GM18498 (cell line): Measurements from ENCODE around the gene ZMYND15.

Experiments
- ATAC-seq: cut with Tn5 transposase; IDR thresholded peaks from one replicate; pipeline ENCODE4 v1.9.1; 2021; ENCODE audit warnings: mild to moderate bottlenecking, moderate library complexity; ENCODE audit not compliant: unreplicated experiment

Gene ZMYND15

DNA sequence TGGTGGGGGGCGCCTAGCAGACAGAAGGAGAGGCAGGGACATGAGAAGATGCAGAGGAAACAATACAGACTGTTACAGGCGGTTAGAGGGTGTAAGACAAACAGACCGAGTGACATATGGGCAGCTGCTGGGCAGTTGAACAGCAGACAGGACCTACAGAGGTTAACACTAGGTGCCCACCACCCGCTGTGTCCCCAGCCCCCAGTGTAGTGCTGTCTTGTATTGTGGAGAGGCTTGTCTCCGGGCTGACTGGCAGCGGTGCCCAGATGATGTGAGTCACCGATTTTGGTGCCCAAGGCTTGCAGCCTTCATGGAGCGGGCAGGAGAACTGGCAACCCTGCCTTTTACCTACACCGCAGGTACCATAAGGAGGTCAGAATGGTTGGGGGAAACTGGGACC is 2.5 kb downstream of the ZMYND15 start:
- no peak for ATAC-seq

GRCh38 chr17:4742629-4743028 is 3.0 kb downstream of the ZMYND15 start:
- no peak for ATAC-seq

GRCh38 chr17:4743216-4743615 is 3.6 kb downstream of the ZMYND15 start:
- no peak for ATAC-seq

- no peak for ATAC-seq
These were observed 4.3 kb downstream of the ZMYND15 start for GRCh38 chr17:4743898-4744297.

GRCh38 chr17:4744999-4745969 is 5.7 kb downstream of the ZMYND15 start:
- no peak for ATAC-seq

DNA sequence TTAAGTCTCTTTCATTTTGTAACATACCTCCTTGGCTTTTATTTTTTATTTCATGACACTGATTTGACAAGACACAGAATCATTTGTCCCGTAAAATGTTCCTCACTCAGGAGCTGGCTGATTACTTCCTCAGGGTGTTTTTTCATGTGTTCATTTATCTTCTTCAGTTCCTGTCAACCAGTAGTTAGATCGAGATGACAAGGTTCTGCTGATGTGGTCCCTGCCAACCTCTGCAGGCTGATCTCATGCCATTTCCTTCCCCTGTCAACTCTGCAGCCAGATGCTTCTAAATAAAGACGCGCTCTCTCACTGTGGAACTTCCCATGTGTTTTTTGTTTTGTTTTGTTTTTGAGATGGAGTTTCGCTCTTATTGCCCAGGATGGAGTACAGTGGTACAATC is 8.2 kb downstream of the ZMYND15 start:
- no peak for ATAC-seq

- ATAC-seq: no peak
These were observed 9.1 kb downstream of the ZMYND15 start for GRCh38 chr17:4748686-4749085.

DNA sequence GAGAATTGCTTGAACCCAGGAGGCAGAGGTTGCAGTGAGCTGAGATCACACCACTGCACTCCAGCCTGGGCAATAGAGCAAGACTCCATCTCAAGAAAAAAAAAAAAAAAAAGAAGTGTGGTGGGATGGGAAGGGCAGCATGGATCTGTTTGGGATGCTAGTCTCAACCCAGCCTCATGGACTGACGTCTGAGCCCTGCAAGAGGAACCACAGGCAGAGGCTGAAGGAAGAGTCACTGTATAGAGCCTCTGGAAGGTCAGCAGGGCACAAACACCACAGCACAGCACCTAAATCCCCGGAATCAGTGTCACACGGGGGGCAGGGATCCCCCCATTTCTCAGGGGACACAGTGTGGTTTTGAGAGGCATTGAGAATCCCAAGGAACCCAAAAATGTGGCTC is 11.0 kb downstream of the ZMYND15 start:
- ATAC-seq: no peak

DNA sequence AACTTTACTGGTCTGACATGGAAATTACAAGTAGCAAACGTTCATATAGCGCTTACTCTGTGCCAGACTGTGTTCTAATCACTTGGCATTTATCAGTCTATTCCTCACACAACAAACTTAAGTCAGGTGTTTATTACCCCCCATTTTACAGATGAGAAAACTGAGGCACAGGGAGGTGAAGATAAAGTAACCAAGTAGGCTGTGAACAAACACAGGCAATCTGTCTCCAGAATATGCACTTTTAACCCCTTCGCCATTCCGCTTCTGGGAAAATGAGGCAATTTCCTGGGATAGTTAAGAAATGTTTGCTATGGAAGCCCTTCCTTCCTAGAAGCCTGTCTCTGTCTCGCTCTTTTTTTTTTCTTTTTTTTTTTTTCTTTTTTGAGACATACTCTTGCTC is 12.3 kb downstream of the ZMYND15 start:
- ATAC-seq: no peak

- ATAC-seq: no peak
These were observed 13.8 kb downstream of the ZMYND15 start for GRCh38 chr17:4753392-4753791.

- ATAC-seq: no peak
These were observed 20.2 kb downstream of the ZMYND15 start for GRCh38 chr17:4759776-4760236.

GRCh38 chr17:4764595-4764994 is 25.0 kb downstream of the ZMYND15 start:
- no peak for ATAC-seq

DNA sequence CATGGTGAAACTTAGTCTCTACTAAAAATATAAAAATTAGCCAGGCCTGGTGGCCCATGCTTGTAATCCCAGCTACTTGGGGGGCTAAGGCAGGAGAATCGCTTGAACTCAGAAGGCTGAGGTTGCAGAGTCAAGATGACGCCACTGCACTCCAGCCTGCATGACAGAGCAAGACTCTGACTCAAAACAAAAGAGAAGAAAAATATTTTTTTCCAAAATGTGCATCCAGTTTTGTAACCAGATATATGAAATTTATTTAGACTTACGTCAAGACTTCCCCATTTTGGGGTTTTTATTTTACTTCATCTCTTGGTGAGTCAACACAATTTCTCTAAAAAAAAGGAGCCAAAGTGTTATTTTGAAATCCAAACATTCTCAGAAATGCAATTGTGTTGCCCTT is 26.6 kb downstream of the ZMYND15 start:
- ATAC-seq: no peak

DNA sequence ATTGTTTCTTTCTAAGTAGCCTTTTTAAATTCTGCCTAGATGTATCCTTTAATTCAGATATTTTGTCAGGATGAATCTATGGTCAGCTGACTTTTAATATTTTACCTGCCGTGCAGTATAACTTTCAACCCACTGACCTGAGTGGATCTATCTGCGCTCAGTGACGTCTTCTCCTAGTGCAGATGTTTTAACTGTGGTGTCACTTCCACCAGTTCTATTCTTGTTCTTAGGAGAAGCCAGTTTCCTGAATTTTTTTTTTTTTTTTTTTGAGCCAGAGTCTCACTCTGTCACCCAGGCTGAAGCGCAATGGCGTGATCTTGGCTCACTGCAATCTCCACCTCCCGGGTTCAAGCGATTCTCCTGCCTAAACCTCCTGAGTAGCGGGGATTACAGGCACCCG is 27.1 kb downstream of the ZMYND15 start:
- ATAC-seq: no peak

GRCh38 chr17:4768298-4768697 is 28.7 kb downstream of the ZMYND15 start:
- no peak for ATAC-seq

DNA sequence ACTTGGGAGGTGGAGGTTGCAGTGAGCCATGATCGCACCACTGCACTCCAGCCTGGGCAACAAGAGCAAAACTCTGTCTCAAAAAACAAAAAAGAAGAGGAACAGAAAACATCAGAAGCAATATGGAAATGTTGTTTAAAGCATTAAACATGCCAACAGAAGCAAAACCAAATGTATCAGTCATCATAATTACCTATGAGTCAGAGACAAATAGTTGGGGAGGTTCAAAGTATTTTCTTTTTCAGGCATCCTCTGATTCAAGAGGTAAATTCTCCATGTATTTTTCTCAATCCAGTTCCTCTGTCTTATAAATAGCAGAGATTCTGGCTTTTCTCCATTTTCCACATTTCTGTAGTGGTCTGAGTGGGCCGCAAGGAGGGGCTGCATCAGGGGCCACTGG is 30.0 kb downstream of the ZMYND15 start:
- no peak for ATAC-seq

GRCh38 chr17:4771519-4772234 is 32.0 kb downstream of the ZMYND15 start, which contains the start of gene TM4SF5:
TSS of gene TM4SF5 (plus strand) at chr17:4771886. CDS start at chr17:4771923, 37 bp downstream.
- ATAC-seq: no peak

DNA sequence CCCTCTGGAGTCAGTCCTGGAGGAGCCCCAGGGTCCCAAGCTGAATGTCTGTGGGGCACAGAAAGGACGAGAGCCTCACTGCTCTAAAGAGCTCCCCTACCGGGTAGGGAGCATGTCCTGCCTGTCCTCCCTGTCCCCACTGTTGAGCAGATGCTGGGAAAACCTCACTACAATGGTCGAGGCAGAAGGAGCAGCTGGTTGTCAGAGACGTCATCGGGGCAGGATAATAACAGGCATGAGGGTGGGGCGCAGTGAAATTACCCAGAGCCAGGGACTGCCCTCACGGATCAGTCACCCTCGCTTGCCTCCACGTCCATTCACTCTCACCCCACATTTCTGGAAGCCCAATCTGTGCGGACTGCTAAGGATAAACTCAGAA is 32.6 kb downstream of the ZMYND15 start:
- ATAC-seq: no peak

DNA sequence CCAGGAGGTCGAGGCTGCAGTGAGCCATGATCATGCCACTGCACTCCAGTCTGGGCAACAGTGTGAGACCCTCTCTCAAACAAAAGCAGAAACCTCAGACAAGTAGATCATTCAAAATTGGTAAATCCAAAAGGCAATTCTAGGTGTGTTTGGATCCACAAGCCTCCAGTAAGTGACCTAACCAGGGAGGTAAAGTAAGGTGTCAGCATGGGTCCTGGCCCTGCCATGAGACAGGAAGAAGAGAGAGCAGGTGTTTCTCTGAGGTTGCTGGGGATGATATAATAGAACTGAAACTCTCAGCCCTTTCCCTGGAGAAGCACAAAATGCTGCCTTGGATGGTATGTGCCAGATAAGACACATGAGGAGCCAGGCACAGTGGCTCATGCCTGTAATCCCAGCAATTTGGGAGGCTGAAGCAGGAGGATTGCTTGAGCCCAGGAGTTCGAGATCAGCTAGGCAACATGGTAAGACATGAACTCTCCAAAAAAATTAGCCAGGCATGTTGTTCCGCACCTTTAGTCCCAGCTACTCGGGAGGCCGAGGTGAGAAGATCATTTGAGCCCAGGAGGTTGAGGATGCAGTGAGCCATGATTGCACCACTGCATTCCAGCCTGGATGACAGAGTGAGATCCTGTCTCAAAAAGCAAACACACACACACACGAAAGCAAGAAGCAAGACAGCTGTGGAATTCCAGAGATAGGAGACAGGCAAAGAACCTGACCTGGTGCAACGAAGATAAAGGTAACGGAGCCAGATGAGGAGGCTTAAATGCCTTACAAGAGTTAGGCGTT is 38.5 kb downstream of the ZMYND15 start:
- no peak for ATAC-seq

GRCh38 chr17:4780325-4780955 is 40.8 kb downstream of the ZMYND15 start:
- no peak for ATAC-seq

DNA sequence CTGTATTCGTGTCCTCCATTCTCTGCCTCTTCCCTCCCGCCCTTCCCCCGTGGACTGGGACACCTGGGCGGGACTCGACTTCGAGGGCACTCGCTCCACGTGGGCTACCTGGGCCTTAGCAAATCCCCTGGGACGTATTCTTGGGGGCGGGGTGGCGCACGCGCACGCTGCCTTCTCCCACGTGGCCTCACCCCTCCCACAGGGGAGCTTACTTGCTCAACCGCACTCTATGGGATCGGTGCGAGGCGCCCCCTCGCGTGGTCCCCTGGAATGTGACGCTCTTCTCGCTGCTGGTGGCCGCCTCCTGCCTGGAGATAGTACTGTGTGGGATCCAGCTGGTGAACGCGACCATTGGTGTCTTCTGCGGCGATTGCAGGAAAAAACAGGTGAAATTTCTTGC is 43.0 kb downstream of the ZMYND15 start:
- ATAC-seq: no peak
